HCT116 (cell line): ENCODE measurements around the gene SAT1. TPM values are rescaled to one million over a fixed set of nuclear protein-coding genes. Genes with fewer than 3 reads are reported as not detected.
A peak's percentile ranks its signal among the peaks of the same experiment; 100 is the strongest.

Experiments
- ATAC-seq: fragments of 200-7000 bp; cut with Tn5 transposase; 2 replicates; pipeline ENCODE4 v1.9.1; 2020; ENCODE audit warnings: mild to moderate bottlenecking, moderate library complexity
- BruUV-seq: library from RNA; stranded (reverse); fragments of 400-500 nt; replicated peaks from 2 replicates; lab custom pipeline; 2021; lab: Mats Ljungman, UMichigan
- CTCF ChIA-PET: fragments of 300-600 bp; sonication (Branson Sonifier 250); formaldehyde crosslinking; loops from one replicate; lab custom pipeline; 2021; ENCODE audit warnings: antibody characterized with exemption; lab: Charles Lee
- POLR2A ChIA-PET: fragments of 300-600, 350-600 bp; sonication (Branson Sonifier 250); formaldehyde crosslinking; loops from one replicate; lab custom pipeline; 2021; ENCODE audit warnings: antibody characterized with exemption; lab: Charles Lee
- RAD21 ChIA-PET, 2 experiments: fragments of 300-600 bp; sonication (Branson Sonifier 250); formaldehyde crosslinking; loops; one replicate each; lab custom pipeline; 2023; ENCODE audit warnings: low total read pairs in 2 of 2; ENCODE audit not compliant: uncharacterized antibody in 2 of 2, unreplicated experiment in 2 of 2, low non-redundant PET in 1 of 2; lab: Charles Lee
- DNase-seq: peaks from one replicate; pipeline ENCODE4 v3.0.0-alpha.2; 2010; ENCODE audit warnings: low read depth, low spot score
- H2AFZ ChIP-seq: fragments of 200-600 bp; shearing (Covaris generic), sonication (generic); 2 replicates; pipeline ENCODE4 v1.6.1; 2017; ENCODE audit warnings: low read depth, mixed run types, mixed read lengths, antibody characterized with exemption, low read length; ENCODE audit not compliant: poor library complexity, severe bottlenecking
- H3K27ac ChIP-seq: 2 replicates; pipeline ENCODE4 v1.5.1; 2012; ENCODE audit warnings: low read depth, low read length
- H3K27me3 ChIP-seq: fragments of 200-600 bp; sonication (generic); 2 replicates; pipeline ENCODE4 v1.6.1; 2016; ENCODE audit warnings: mixed run types, low read length, mixed read lengths; ENCODE audit not compliant: insufficient read depth
- H3K36me3 ChIP-seq, 2 experiments: fragments of 200-500 bp in 1 of 2; fragments of 200-600 bp in 1 of 2; sonication (Bioruptor generic) in 1 of 2; sonication (generic) in 1 of 2; 2 replicates each; pipeline versions ENCODE4 v1.5.1 to v1.6.1; 2014 to 2016; ENCODE audit warnings: low read length in 2 of 2, inconsistent platforms in 1 of 2, mixed read lengths in 1 of 2, mixed run types in 1 of 2; ENCODE audit not compliant: insufficient read depth in 2 of 2, control insufficient read depth in 1 of 2
- H3K4me1 ChIP-seq, 2 experiments: fragments of 200-600 bp in 1 of 2; sonication (generic) in 1 of 2; 2 replicates each; pipeline versions ENCODE4 v1.5.1 to v1.6.1; 2012 to 2017; ENCODE audit warnings: low read length in 2 of 2, inconsistent platforms in 1 of 2, mild to moderate bottlenecking in 1 of 2, mixed read lengths in 1 of 2, mixed run types in 1 of 2, moderate library complexity in 1 of 2; ENCODE audit not compliant: insufficient read depth in 2 of 2, control insufficient read depth in 1 of 2
- H3K4me2 ChIP-seq: fragments of 200-600 bp; sonication (generic); 2 replicates; pipeline ENCODE4 v1.6.1; 2017; ENCODE audit warnings: mixed run types, low read length, mixed read lengths
- H3K4me3 ChIP-seq, 2 experiments: fragments of 200-600 bp in 1 of 2; sonication (generic) in 1 of 2; replicated peaks in 1 of 2; 2 replicates each; pipeline ENCODE4 v1.5.1; 2011 to 2016; ENCODE audit warnings: low read length in 2 of 2, control low read depth in 1 of 2, low read depth in 1 of 2, mild to moderate bottlenecking in 1 of 2, mixed read lengths in 1 of 2, mixed run types in 1 of 2
- H3K79me2 ChIP-seq: fragments of 200-600 bp; sonication (generic); 2 replicates; pipeline ENCODE4 v1.6.1; 2017; ENCODE audit warnings: mild to moderate bottlenecking, mixed run types, low read length, moderate library complexity, mixed read lengths; ENCODE audit not compliant: insufficient read depth
- H3K9ac ChIP-seq: fragments of 200-600 bp; sonication (generic); 2 replicates; pipeline ENCODE4 v1.6.1; 2016; ENCODE audit warnings: low read length, mixed read lengths
- H3K9me2 ChIP-seq: fragments of 200-600 bp; sonication (generic), shearing (Covaris generic); 2 replicates; pipeline ENCODE4 v1.6.1; 2017; ENCODE audit warnings: mixed run types, mild to moderate bottlenecking, moderate library complexity; ENCODE audit not compliant: insufficient read depth
- H3K9me3 ChIP-seq, 2 experiments: fragments of 200-500 bp in 1 of 2; fragments of 200-600 bp in 1 of 2; sonication (Bioruptor generic) in 1 of 2; sonication (generic) in 1 of 2; 2 replicates each; pipeline ENCODE4 v1.6.1; 2014 to 2017; ENCODE audit warnings: low read length in 2 of 2, mixed read lengths in 2 of 2, inconsistent platforms in 1 of 2, low read depth in 1 of 2, mild to moderate bottlenecking in 1 of 2, mixed run types in 1 of 2, moderate library complexity in 1 of 2; ENCODE audit not compliant: control insufficient read depth in 1 of 2, insufficient read depth in 1 of 2
- H4K20me1 ChIP-seq: fragments of 200-600 bp; sonication (generic), shearing (Covaris generic); 2 replicates; pipeline ENCODE4 v1.6.1; 2017; ENCODE audit warnings: mixed run types, mild to moderate bottlenecking, moderate library complexity; ENCODE audit not compliant: insufficient read depth
- ATF3 ChIP-seq: IDR thresholded peaks from 2 replicates; pipeline ENCODE4 v1.6.1; 2012
- CBX3 ChIP-seq: IDR thresholded peaks from 2 replicates; pipeline ENCODE4 v1.6.1; 2012; ENCODE audit warnings: low read depth
- ELF1 ChIP-seq: IDR thresholded peaks from 2 replicates; pipeline ENCODE4 v1.6.1; 2012; ENCODE audit warnings: low read depth, borderline replicate concordance
- EZH2 ChIP-seq: fragments of 200-600 bp; sonication (generic); IDR thresholded peaks from 2 replicates; pipeline ENCODE4 v1.6.1; 2017; ENCODE audit warnings: antibody characterized with exemption, mixed run types
- FOSL1 ChIP-seq: IDR thresholded peaks from 2 replicates; pipeline ENCODE4 v1.6.1; 2012; ENCODE audit warnings: low read depth
- JUND ChIP-seq: IDR thresholded peaks from 2 replicates; pipeline ENCODE4 v1.6.1; 2012
- RAD21 ChIP-seq: IDR thresholded peaks from 2 replicates; pipeline ENCODE4 v1.6.1; 2012; ENCODE audit warnings: low read depth, mild to moderate bottlenecking
- REST ChIP-seq: IDR thresholded peaks from 2 replicates; pipeline ENCODE4 v1.6.1; 2012; ENCODE audit warnings: low read depth
- SRF ChIP-seq: IDR thresholded peaks from 2 replicates; pipeline ENCODE4 v1.6.1; 2012; ENCODE audit warnings: low read depth
- TCF7L2 ChIP-seq: IDR thresholded peaks from 2 replicates; pipeline ENCODE4 v1.7.0; 2011; ENCODE audit warnings: borderline replicate concordance, inconsistent platforms; ENCODE audit not compliant: insufficient read depth, insufficient read length; ENCODE audit errors: extremely low read depth
- ZBTB33 ChIP-seq: IDR thresholded peaks from 2 replicates; pipeline ENCODE4 v1.6.1; 2011; ENCODE audit warnings: mild to moderate bottlenecking, low read length, moderate library complexity; ENCODE audit not compliant: insufficient replicate concordance; ENCODE audit errors: extremely low read depth
- intact Hi-C: fragments of 100-400 bp; cut with micrococcal nuclease; formaldehyde crosslinking; loops from 2 replicates; pipeline ENCODE4 v1.10.0; 2022
- total RNA-seq: library from RNA; stranded (reverse); gene quantifications from one replicate; pipeline ENCODE4 v1.2.1, GENCODE V29; 2021; ENCODE audit not compliant: unreplicated experiment

Gene SAT1
- total RNA-seq, 1 experiment from 2014 or later = 821 TPM

- RAD21 ChIA-PET = no interaction called here
- Histone ChIP-seq H3K27ac (peak overlapping the region; percentile 96; the same call in 1 of the 2 replicates), H3K9ac (no peak overlapping the region), H3K4me3 (no peak overlapping the region), H3K27me3 (no peaks in the 10 kb centered on the region), H3K4me2 (no peak overlapping the region), H2AFZ (no peak overlapping the region), H3K9me3 (no peaks in the 10 kb centered on the region), H3K4me1 (peaks cover 39 to 50% of the 10 kb centered on the region in 2 experiments), H3K36me3 (no peaks in the 10 kb centered on the region), H4K20me1 (no peaks in the 10 kb centered on the region), H3K9me2 (no peaks in the 10 kb centered on the region), H3K79me2 (no peaks in the 10 kb centered on the region)
- CTCF ChIA-PET = no interaction called here
- POLR2A ChIA-PET = interaction anchor here (1.3 kb wide), 1 partner anchor 22 kb away, joined by 4 read pairs; the partner anchor contains the start of gene SAT1
- intact Hi-C loops = no loop called here
- ATAC-seq = no peak
- TF ChIP-seq ATF3 = no peak
- no peak for TF ChIP-seq CBX3
- no peak for TF ChIP-seq REST
- no peak for TF ChIP-seq SRF
- no peak for TF ChIP-seq ZBTB33
- TF ChIP-seq FOSL1 = no peak
- no peak for TF ChIP-seq EZH2
- TF ChIP-seq RAD21 = no peak
- TF ChIP-seq TCF7L2 = no peak
- TF ChIP-seq JUND = no peak
- no peak for TF ChIP-seq ELF1
- no TSS peak for BruUV-seq
- DNase-seq = no peak
Observed at GRCh38 chrX:23805389-23805788, 22.4 kb downstream of the SAT1 start.
